OCI-LY1 (cell line): ENCODE results near the gene PRCD.

ENCODE experiments used
- H2AFZ ChIP-seq: fragments of 200-600 bp; sonication (generic), shearing (Covaris generic); 2 replicates; pipeline ENCODE4 v1.6.0; 2014; ENCODE audit warnings: antibody characterized with exemption, mild to moderate bottlenecking, low read length
- H3F3A ChIP-seq: fragments of 200-600 bp; sonication (generic), shearing (Covaris generic); 2 replicates; pipeline ENCODE4 v1.6.0; 2014; ENCODE audit warnings: mild to moderate bottlenecking, antibody characterized with exemption, low read length, moderate library complexity; ENCODE audit not compliant: insufficient read depth
- H3K27ac ChIP-seq: fragments of 200-600 bp; sonication (generic); 2 replicates; pipeline ENCODE4 v1.5.1; 2014; ENCODE audit warnings: low read length, mixed run types, mild to moderate bottlenecking, low read depth; ENCODE audit not compliant: poor library complexity, severe bottlenecking
- H3K27me3 ChIP-seq: fragments of 200-600 bp; sonication (generic); 2 replicates; pipeline ENCODE4 v1.6.0; 2014; ENCODE audit warnings: antibody characterized with exemption, mild to moderate bottlenecking, low read length, moderate library complexity; ENCODE audit not compliant: insufficient read depth
- H3K36me3 ChIP-seq: fragments of 200-600 bp; sonication (generic); 2 replicates; pipeline ENCODE4 v1.6.1; 2014; ENCODE audit warnings: mild to moderate bottlenecking, antibody characterized with exemption, low read length, moderate library complexity, mixed read lengths; ENCODE audit not compliant: insufficient read depth
- H3K4me1 ChIP-seq: fragments of 200-600 bp; sonication (generic); 2 replicates; pipeline ENCODE4 v1.5.1; 2014; ENCODE audit warnings: mild to moderate bottlenecking, low read length, moderate library complexity; ENCODE audit not compliant: insufficient read depth, severe bottlenecking
- H3K4me2 ChIP-seq: fragments of 200-600 bp; sonication (generic), shearing (Covaris generic); 2 replicates; pipeline ENCODE4 v1.6.1; 2014; ENCODE audit warnings: low read length
- H3K4me3 ChIP-seq: fragments of 200-600 bp; sonication (generic); 2 replicates; pipeline ENCODE4 v1.5.1; 2014; ENCODE audit warnings: low read length, low read depth, mild to moderate bottlenecking, mixed read lengths; ENCODE audit not compliant: poor library complexity, severe bottlenecking
- H3K79me2 ChIP-seq: fragments of 200-600 bp; shearing (Covaris generic); 2 replicates; pipeline ENCODE4 v1.6.1; 2016; ENCODE audit warnings: mixed run types, low read length, mixed read lengths; ENCODE audit not compliant: insufficient read depth
- H3K9ac ChIP-seq: fragments of 200-600 bp; sonication (generic), shearing (Covaris generic); 2 replicates; pipeline ENCODE4 v1.6.1; 2014; ENCODE audit warnings: mild to moderate bottlenecking, low read length, mixed read lengths
- H3K9me2 ChIP-seq: fragments of 200-600 bp; sonication (generic), shearing (Covaris generic); 2 replicates; pipeline ENCODE4 v1.6.1; 2014; ENCODE audit warnings: low read depth, mild to moderate bottlenecking, low read length, mixed read lengths
- H3K9me3 ChIP-seq: fragments of 200-600 bp; shearing (Covaris generic); 2 replicates; pipeline ENCODE4 v1.6.1; 2014; ENCODE audit warnings: low read length, mixed read lengths
- H4K20me1 ChIP-seq: fragments of 200-600 bp; sonication (generic), shearing (Covaris generic); 2 replicates; pipeline ENCODE4 v1.6.0; 2016; ENCODE audit warnings: mild to moderate bottlenecking, low read length; ENCODE audit not compliant: insufficient read depth
- EZH2 ChIP-seq: fragments of 200-600 bp; sonication (generic), shearing (Covaris generic); IDR thresholded peaks from 2 replicates; pipeline ENCODE4 v1.8.0; 2017; ENCODE audit warnings: borderline replicate concordance, mixed run types, mild to moderate bottlenecking, antibody characterized with exemption, low read length, moderate library complexity, mixed read lengths
- TF ChIP-seq, protein P1 (sequence below): fragments of 200-600 bp; sonication (generic), shearing (Covaris generic); IDR thresholded peaks from 2 replicates; pipeline ENCODE4 v1.5.1; 2017; ENCODE audit warnings: mild to moderate bottlenecking, antibody characterized with exemption, low read length, moderate library complexity, mixed read lengths

The PRCD gene

DNA sequence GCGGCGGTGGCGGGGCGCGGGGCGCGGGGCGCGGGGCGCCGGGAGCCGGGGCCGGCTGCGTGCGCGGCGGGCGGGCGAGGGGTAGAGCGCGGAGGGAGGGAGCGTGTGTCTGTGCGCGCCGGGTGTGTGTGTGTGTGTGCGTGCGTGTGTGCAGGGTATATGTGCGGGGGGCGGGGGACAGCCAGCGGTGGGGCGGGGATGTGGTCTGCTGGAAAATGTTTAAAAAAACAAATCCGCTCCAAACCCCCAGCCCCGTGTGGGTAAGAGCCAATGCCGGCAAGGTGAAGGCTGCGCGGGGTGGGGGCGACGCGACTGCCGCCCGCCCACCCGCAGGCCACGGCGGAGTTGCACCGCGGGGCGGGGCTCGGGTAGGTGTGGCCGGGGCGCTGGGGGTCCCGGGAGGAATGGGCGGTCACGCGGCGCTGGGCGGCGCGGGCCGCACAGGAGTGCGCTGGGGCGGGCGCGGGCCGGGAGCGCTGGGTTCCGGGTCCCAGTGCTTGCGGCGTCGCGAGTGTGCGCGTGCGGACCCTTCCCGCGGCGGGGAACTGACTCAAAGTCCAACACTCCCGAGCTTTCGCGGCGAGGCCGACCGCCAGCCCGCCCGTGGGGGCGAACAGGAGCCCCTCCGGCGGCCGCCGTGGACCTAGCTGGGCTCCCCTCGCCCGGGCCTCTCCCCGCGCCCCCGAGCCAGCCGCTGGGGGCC lies 2.1 kb upstream of the PRCD start, which contains the start of gene CYGB:
Gene CYGB (minus strand): TSS at position 132 of the 703 bp plus-strand sequence. CDS start 167 bp downstream, outside the sequence.
- H3K4me1 ChIP-seq: no peaks in the 10 kb centered on the region
- H3K36me3 ChIP-seq: no peaks in the 10 kb centered on the region
- no peaks in the 10 kb centered on the region for H3K9me2 ChIP-seq
- H2AFZ ChIP-seq: no peak within 1 kb of the TSS
- H3K27ac ChIP-seq: no peak within 1 kb of the TSS
- H3K79me2 ChIP-seq: no peaks in the 10 kb centered on the region
- TF ChIP-seq, protein P1, sequence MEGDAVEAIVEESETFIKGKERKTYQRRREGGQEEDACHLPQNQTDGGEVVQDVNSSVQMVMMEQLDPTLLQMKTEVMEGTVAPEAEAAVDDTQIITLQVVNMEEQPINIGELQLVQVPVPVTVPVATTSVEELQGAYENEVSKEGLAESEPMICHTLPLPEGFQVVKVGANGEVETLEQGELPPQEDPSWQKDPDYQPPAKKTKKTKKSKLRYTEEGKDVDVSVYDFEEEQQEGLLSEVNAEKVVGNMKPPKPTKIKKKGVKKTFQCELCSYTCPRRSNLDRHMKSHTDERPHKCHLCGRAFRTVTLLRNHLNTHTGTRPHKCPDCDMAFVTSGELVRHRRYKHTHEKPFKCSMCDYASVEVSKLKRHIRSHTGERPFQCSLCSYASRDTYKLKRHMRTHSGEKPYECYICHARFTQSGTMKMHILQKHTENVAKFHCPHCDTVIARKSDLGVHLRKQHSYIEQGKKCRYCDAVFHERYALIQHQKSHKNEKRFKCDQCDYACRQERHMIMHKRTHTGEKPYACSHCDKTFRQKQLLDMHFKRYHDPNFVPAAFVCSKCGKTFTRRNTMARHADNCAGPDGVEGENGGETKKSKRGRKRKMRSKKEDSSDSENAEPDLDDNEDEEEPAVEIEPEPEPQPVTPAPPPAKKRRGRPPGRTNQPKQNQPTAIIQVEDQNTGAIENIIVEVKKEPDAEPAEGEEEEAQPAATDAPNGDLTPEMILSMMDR: no peak
- TF ChIP-seq EZH2: no peak
- no peaks in the 10 kb centered on the region for H4K20me1 ChIP-seq
- H3K4me2 ChIP-seq: no peak within 1 kb of the TSS
- no peak within 1 kb of the TSS for H3K9ac ChIP-seq
- no peaks in the 10 kb centered on the region; the same call in 1 of the 2 replicates for H3K27me3 ChIP-seq
- no peaks in the 10 kb centered on the region for H3F3A ChIP-seq
- H3K9me3 ChIP-seq: no peaks in the 10 kb centered on the region
- H3K4me3 ChIP-seq: no peak within 1 kb of the TSS

DNA sequence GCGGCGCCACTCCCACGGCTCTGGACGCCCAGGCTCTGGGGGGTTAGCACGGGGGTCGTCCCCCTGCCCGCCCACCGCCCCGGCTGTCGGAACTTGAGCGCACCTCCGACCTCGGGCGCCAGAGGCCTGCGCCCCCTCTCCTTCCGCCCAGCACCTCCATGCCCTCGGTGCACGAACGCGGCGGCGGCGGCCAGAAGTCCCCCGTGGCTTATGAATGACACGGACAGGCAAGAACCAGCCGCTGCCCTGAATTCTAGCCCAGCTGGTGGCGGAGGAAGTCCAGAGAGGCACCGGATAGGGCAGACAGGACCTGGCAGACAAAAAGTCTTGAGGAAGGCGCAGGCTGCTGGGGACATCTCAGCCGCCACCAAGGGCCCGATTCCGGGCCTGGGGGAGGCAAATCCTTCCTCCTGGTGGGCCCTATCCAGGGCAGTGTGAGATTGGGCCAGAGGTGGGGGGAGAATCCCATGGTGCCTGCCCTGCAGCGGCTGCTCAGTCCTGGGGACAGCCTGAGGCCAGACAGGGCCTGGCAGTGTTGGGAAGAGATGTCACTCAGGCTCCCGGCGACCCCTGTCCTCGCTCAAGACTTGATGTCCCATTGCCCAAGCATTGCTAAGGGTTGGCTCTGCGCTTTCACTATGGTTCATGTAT lies 1.4 kb upstream of the PRCD start:
- Histone ChIP-seq H3K27ac (no peak overlapping the region), H3K27me3 (peaks cover 1% of the 10 kb centered on the region), H3K4me2 (no peak overlapping the region), H3K4me1 (no peaks in the 10 kb centered on the region), H4K20me1 (no peaks in the 10 kb centered on the region), H3K9me3 (no peaks in the 10 kb centered on the region), H2AFZ (no peak overlapping the region), H3K9me2 (no peaks in the 10 kb centered on the region), H3K79me2 (no peaks in the 10 kb centered on the region), H3K9ac (no peak overlapping the region), H3K36me3 (no peaks in the 10 kb centered on the region), H3K4me3 (no peak overlapping the region), H3F3A (no peaks in the 10 kb centered on the region)
- TF ChIP-seq, protein P1: no peak
- no peak for TF ChIP-seq EZH2

DNA sequence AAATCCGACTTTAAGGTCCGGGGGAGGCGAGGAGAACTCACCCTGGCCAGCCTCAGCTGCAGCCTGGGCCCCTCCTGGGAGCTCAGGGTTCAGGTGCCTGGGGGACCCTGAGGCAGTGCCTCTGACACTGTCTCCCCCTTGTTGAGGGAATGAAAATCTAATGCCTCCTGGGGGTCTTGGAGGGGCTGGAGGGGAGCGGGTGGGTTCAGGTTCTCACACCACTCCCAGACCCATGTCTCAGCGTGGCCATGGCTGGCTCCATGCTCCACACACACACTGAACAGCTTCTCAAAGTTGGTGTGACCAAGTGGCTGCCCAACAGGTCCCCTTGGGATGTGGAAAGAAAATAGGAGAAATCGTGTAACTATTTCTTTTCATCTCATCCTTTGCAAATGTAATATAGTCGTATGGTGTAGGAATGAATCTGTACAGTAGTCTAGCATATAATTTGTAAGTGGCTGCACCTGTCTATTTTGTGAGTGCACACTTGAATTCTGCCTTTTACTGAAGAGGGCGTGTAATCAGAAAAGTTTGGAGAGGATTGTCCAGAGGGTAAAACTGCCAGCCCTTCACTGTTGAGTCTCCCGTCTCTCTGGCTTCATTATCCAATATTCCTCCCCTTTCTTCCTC lies 788 bp upstream of the PRCD start:
- Histone ChIP-seq H3K4me2 (no peak overlapping the region), H3K9me3 (no peaks in the 10 kb centered on the region), H3K4me3 (no peak overlapping the region), H3K4me1 (no peaks in the 10 kb centered on the region), H2AFZ (no peak overlapping the region), H3K27ac (no peak overlapping the region), H3F3A (no peaks in the 10 kb centered on the region), H3K27me3 (peaks cover 5% of the 10 kb centered on the region), H3K36me3 (no peaks in the 10 kb centered on the region), H3K9ac (no peak overlapping the region), H4K20me1 (no peaks in the 10 kb centered on the region), H3K9me2 (no peaks in the 10 kb centered on the region), H3K79me2 (no peaks in the 10 kb centered on the region)
- TF ChIP-seq, protein P1: no peak
- TF ChIP-seq EZH2: no peak
